ENCODE data around the gene MCCC1. TPM values are rescaled to one million over a fixed set of nuclear protein-coding genes. Genes with fewer than 3 reads are reported as not detected.

The MCCC1 gene
- total RNA-seq, 4 donors from 2014 or later: 24.8 to 58.7 (median 34.7) TPM

GRCh38 chr3:182983876-182984275, 115.4 kb downstream of the MCCC1 start:
- TF ChIP-seq CTCF (IDR thresholded peaks at IDR 0.05) (no peak), EP300 (IDR thresholded peaks at IDR 0.05) (no peak), POLR2AphosphoS5 (IDR thresholded peaks at IDR 0.05) (no peak), POLR2A (IDR thresholded peaks at IDR 0.05) (no peak)
- H3K36me3 ChIP-seq: no peaks in the 10 kb centered on the region
- H3K27me3 ChIP-seq: no peaks in the 10 kb centered on the region
- DNase-seq (ENCODE audit: low spot score in 2 of 2): no peak
- H3K9me3 ChIP-seq: no peaks in the 10 kb centered on the region
- peaks cover 10% of the 10 kb centered on the region for H3K4me1 ChIP-seq
- H3K4me3 ChIP-seq: no peak overlapping the region
- H3K27ac ChIP-seq: no peak overlapping the region

GRCh38 chr3:182981038-182981380, 118.3 kb downstream of the MCCC1 start:
- Histone ChIP-seq H3K27ac (peak overlapping the region; percentile 94), H3K36me3 (no peaks in the 10 kb centered on the region)
- WGBS: 72% methylated on average over 10 of the region's 10 CpGs

GRCh38 chr3:182980204-182981037, 118.9 kb downstream of the MCCC1 start, which contains the start of gene DCUN1D1:
TSS of gene DCUN1D1 (minus strand) at chr3:182980538. CDS start at chr3:182980489, 49 bp downstream.
- H3K36me3 ChIP-seq: no peaks in the 10 kb centered on the region
- H3K27me3 ChIP-seq: no peaks in the 10 kb centered on the region
- no peaks in the 10 kb centered on the region for H3K9me3 ChIP-seq
- 0% methylated on average over 18 of the region's 106 CpGs for WGBS
- peak within 1 kb of the TSS; percentile 94 for H3K27ac ChIP-seq
- peak within 1 kb of the TSS; percentile 99 for H3K4me3 ChIP-seq
- peak; percentile 93 to 94 for DNase-seq (ENCODE audit: low spot score in 2 of 2)
- TF ChIP-seq EP300 (IDR thresholded peaks at IDR 0.05) (no peak), POLR2A (IDR thresholded peaks at IDR 0.05) (peak in 1 of 2 donors; percentile 78)
- peaks cover 20% of the 10 kb centered on the region for H3K4me1 ChIP-seq

More at GRCh38 chr3:182981038-182981380, 118.3 kb downstream of the MCCC1 start:
- Histone ChIP-seq H3K27me3 (no peaks in the 10 kb centered on the region), H3K9me3 (no peaks in the 10 kb centered on the region), H3K4me1 (peaks cover 20% of the 10 kb centered on the region), H3K4me3 (peak overlapping the region; percentile 99)
- TF ChIP-seq POLR2A (IDR thresholded peaks at IDR 0.05) (no peak), EP300 (IDR thresholded peaks at IDR 0.05) (no peak), POLR2AphosphoS5 (IDR thresholded peaks at IDR 0.05) (no peak), CTCF (IDR thresholded peaks at IDR 0.05) (no peak)
- DNase-seq (ENCODE audit: low spot score in 2 of 2): peak in 1 of 2 donors; percentile 71

- H3K27me3 ChIP-seq: no peaks in the 10 kb centered on the region
- peak in 1 of 2 donors; percentile 65 for DNase-seq (ENCODE audit: low spot score in 2 of 2)
- WGBS: under 1% methylated on average over 20 of the region's 29 CpGs
- no peaks in the 10 kb centered on the region for H3K9me3 ChIP-seq
- no peaks in the 10 kb centered on the region for H3K36me3 ChIP-seq
- peak overlapping the region; percentile 94 for H3K27ac ChIP-seq
- peaks cover 20% of the 10 kb centered on the region for H3K4me1 ChIP-seq
- TF ChIP-seq CTCF (IDR thresholded peaks at IDR 0.05): no peak
- no peak for TF ChIP-seq POLR2AphosphoS5 (IDR thresholded peaks at IDR 0.05)
- no peak for TF ChIP-seq POLR2A (IDR thresholded peaks at IDR 0.05)
- no peak for TF ChIP-seq EP300 (IDR thresholded peaks at IDR 0.05)
- peak overlapping the region; percentile 99 for H3K4me3 ChIP-seq
Observed at GRCh38 chr3:182979674-182980191, 119.6 kb downstream of the MCCC1 start.

GRCh38 chr3:182979103-182979673, 120.1 kb downstream of the MCCC1 start:
- TF ChIP-seq EP300 (IDR thresholded peaks at IDR 0.05) (no peak), CTCF (IDR thresholded peaks at IDR 0.05) (no peak), POLR2AphosphoS5 (IDR thresholded peaks at IDR 0.05) (no peak), POLR2A (IDR thresholded peaks at IDR 0.05) (no peak)
- Histone ChIP-seq H3K9me3 (no peaks in the 10 kb centered on the region), H3K27ac (peak overlapping the region; percentile 94), H3K36me3 (no peaks in the 10 kb centered on the region), H3K4me3 (peak overlapping the region; percentile 99), H3K4me1 (peaks cover 20% of the 10 kb centered on the region), H3K27me3 (no peaks in the 10 kb centered on the region)
- 2% methylated on average over 10 of the region's 10 CpGs for WGBS
- DNase-seq (ENCODE audit: low spot score in 2 of 2): no peak

Data from suprapubic skin (tissue), 4 donors.